Measurements from ENCODE around the gene PAIP2. TPM values are rescaled to one million over a fixed set of nuclear protein-coding genes. Genes with fewer than 3 reads are reported as not detected.

Gene PAIP2
- total RNA-seq, 1 experiment from 2014 or later: 50.9 TPM

DNA sequence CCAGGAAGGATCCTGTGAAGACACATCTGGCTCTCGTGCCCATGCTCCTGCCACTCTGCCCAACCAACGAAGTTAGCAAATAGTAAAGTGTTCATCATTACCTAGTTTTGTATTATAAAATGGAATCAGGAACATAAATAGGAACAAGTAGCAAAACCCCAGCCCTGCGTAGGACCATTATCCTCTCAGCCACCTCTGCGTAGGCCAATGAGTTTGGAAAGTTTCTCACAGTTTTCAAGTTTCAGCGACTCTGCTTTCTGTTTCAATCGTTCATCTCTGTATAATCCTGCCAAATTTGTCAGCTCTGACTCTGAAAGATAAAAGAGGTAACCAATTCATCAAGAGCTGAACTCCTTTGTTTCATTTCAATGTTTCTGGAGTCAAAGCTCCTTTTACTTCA, 72.3 kb downstream of the PAIP2 start:
- Histone ChIP-seq H3K4me3 (ENCODE audit: insufficient read depth, low read depth, low read length) (no peak overlapping the region), H3K27me3 (ENCODE audit: control insufficient read depth, insufficient read depth, low read length) (no peaks in the 10 kb centered on the region), H3K36me3 (replicated peaks; ENCODE audit: control insufficient read depth, insufficient read depth, low read length) (peaks cover 1% of the 10 kb centered on the region; the same call in 1 of the 2 replicates)
- no peak for DNase-seq

DNA sequence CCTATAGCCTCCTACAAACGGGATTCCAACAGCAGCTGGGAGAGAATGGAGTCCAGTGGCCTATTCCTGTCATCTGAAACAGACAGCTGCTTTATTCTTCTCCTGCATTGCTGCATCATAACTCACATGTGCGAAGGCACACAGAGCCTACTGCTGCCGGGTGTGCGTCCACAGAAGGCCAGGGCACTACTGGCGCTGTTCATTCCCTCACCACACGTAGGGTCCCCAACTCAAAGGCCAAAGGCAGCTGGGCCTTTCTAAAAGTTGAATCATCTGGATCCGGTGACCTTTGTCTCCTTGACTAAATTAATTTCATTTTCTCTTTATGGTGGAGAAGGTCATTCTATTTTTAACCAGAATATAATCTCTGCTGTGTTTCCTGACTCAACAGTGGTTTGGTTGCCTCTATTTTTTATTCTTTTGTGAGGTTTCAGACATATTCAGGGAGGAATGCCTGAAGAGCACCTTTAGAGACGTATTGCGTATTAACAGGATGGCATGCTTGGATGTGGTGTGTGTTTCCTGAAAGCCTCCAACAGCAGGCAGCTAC, 73.0 kb downstream of the PAIP2 start:
- DNase-seq: no peak
- peaks cover 1% of the 10 kb centered on the region; the same call in 1 of the 2 replicates for H3K36me3 ChIP-seq (replicated peaks; ENCODE audit: control insufficient read depth, insufficient read depth, low read length)
- H3K4me3 ChIP-seq (ENCODE audit: insufficient read depth, low read depth, low read length): no peak overlapping the region
- no peaks in the 10 kb centered on the region for H3K27me3 ChIP-seq (ENCODE audit: control insufficient read depth, insufficient read depth, low read length)

DNA sequence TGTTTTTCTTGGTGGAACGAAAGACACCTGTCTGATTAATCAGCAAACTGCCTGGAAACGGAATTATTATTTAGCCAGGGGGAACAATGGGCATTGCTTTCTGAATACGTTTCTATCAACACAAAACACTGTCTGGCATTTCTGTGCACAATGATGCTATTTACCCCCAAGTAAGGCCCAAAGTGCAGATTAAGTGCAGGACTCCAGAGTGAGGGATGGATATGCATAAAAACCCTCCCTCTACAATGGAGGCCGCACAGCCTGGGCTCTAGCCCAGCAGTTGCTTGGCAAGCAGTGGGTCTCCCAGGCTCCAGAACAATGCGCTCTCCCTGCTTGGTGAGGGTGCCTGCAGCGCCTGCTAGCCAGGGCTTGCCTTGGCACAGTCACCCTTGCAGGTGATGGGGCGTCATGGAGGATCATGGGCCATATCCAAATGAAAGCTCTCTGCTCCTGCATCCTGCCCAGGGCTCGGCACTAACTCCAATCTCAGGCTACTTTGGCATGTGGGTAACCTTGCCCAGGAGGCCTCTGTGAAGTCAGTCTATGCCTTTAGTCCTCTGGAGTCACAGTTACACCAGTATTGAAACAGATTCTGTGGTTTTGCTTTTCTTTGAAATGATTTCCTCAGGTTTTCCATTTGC, 73.7 kb downstream of the PAIP2 start:
- no peak overlapping the region for H3K4me3 ChIP-seq (ENCODE audit: insufficient read depth, low read depth, low read length)
- DNase-seq: no peak
- peaks cover 1% of the 10 kb centered on the region; the same call in 1 of the 2 replicates for H3K36me3 ChIP-seq (replicated peaks; ENCODE audit: control insufficient read depth, insufficient read depth, low read length)
- no peaks in the 10 kb centered on the region for H3K27me3 ChIP-seq (ENCODE audit: control insufficient read depth, insufficient read depth, low read length)

DNA sequence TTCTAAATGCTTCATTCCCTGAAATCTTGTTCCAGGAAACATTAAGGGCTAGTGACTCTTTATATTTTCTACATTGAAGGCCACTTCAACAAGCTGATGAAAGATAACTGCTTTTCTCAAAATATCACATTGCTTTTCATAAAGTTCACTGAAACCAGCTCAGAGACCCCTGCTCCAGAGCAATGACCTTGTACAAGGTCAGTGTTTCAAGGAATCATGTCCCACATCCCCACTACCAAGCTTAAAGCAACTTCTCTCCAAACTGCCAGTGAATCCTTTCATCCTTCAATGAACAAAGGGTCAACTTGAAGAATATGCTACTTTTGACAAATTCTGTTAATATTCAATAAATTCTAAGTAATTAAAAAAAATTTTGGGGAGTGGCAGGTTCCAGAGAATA, 74.2 kb downstream of the PAIP2 start:
- no peak for DNase-seq
- Histone ChIP-seq H3K27me3 (ENCODE audit: control insufficient read depth, insufficient read depth, low read length) (no peaks in the 10 kb centered on the region), H3K4me3 (ENCODE audit: insufficient read depth, low read depth, low read length) (no peak overlapping the region), H3K36me3 (replicated peaks; ENCODE audit: control insufficient read depth, insufficient read depth, low read length) (peaks cover 1% of the 10 kb centered on the region; the same call in 1 of the 2 replicates)

GRCh38 chr5:139416651-139417050, 75.0 kb downstream of the PAIP2 start:
- no peak for DNase-seq
- no peaks in the 10 kb centered on the region for H3K27me3 ChIP-seq (ENCODE audit: control insufficient read depth, insufficient read depth, low read length)
- peaks cover 1% of the 10 kb centered on the region; the same call in 1 of the 2 replicates for H3K36me3 ChIP-seq (replicated peaks; ENCODE audit: control insufficient read depth, insufficient read depth, low read length)
- H3K4me3 ChIP-seq (ENCODE audit: insufficient read depth, low read depth, low read length): no peak overlapping the region

DNA sequence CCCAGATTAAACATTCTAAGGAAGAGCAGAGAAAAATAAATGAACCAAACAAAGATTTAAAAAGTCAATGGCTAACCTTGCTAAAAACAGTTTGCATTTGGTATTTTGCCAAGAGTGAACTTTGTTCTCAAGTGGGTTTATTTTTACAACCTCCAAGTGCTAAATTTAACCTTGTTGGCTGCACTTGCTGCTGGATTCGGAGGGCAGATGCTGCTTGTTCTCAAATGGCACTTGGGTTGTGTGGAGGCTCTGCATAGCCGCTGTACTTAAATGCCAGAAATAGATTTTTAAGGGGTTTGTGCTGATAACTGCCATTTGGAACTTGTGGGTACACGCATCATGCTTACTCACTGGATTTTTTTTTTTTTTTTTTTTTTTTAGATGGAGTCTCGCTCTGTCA, 75.6 kb downstream of the PAIP2 start:
- Histone ChIP-seq H3K36me3 (replicated peaks; ENCODE audit: control insufficient read depth, insufficient read depth, low read length) (peaks cover 1% of the 10 kb centered on the region; the same call in 1 of the 2 replicates), H3K27me3 (ENCODE audit: control insufficient read depth, insufficient read depth, low read length) (no peaks in the 10 kb centered on the region), H3K4me3 (ENCODE audit: insufficient read depth, low read depth, low read length) (no peak overlapping the region)
- DNase-seq: no peak

- H3K36me3 ChIP-seq (replicated peaks; ENCODE audit: control insufficient read depth, insufficient read depth, low read length): no peaks in the 10 kb centered on the region; the same call in 1 of the 2 replicates
- no peak for DNase-seq
- H3K4me3 ChIP-seq (ENCODE audit: insufficient read depth, low read depth, low read length): no peak overlapping the region
- no peaks in the 10 kb centered on the region for H3K27me3 ChIP-seq (ENCODE audit: control insufficient read depth, insufficient read depth, low read length)
These were observed 77.1 kb downstream of the PAIP2 start for GRCh38 chr5:139418793-139419192.

Other genes with a start within 250 kb of the PAIP2 start
- gene SIL1, start 143.5 kb upstream of the PAIP2 start, total RNA-seq (2014; rRNA removed; shearing (Covaris generic)): 14.8 and 17.4 TPM in 2 replicates
- gene MATR3, start 48.1 kb upstream of the PAIP2 start, total RNA-seq (2014; rRNA removed; shearing (Covaris generic)): 228 and 239 TPM in 2 replicates
- gene SLC23A1, start 41.4 kb downstream of the PAIP2 start, total RNA-seq (2014; rRNA removed; shearing (Covaris generic)): not detected in 2 replicates
- 0.18 TPM in 1 of 2 replicates, not detected in the other for gene MZB1, start 48.1 kb downstream of the PAIP2 start, total RNA-seq (2014; rRNA removed; shearing (Covaris generic))
- gene PROB1, start 53.2 kb downstream of the PAIP2 start, total RNA-seq (2014; rRNA removed; shearing (Covaris generic)): 1.4 and 1.7 TPM in 2 replicates
- gene SPATA24, start 62.2 kb downstream of the PAIP2 start, total RNA-seq (2014; rRNA removed; shearing (Covaris generic)): 7.7 and 8.6 TPM in 2 replicates
- gene DNAJC18, start 97.7 kb downstream of the PAIP2 start, total RNA-seq (2014; rRNA removed; shearing (Covaris generic)): 6.3 and 9.8 TPM in 2 replicates
- gene ECSCR, start 120.9 kb downstream of the PAIP2 start, total RNA-seq (2014; rRNA removed; shearing (Covaris generic)): 4.6 and 6.4 TPM in 2 replicates
- gene SMIM33, start 129.2 kb downstream of the PAIP2 start, total RNA-seq (2014; rRNA removed; shearing (Covaris generic)): not detected in 2 replicates
- 0.15 and 0.21 TPM in 2 replicates for gene STING1, start 140.9 kb downstream of the PAIP2 start, total RNA-seq (2014; rRNA removed; shearing (Covaris generic))
- gene UBE2D2, start 219.5 kb downstream of the PAIP2 start, total RNA-seq (2014; rRNA removed; shearing (Covaris generic)): 150 and 167 TPM in 2 replicates

Data from H7 (cell line).